Vagina (tissue), 2 donors: Measurements from ENCODE around the gene ADGRV1. TPM values are rescaled to one million over a fixed set of nuclear protein-coding genes. Genes with fewer than 3 reads are reported as not detected.

Experiments used
- DNase-seq, 2 donors: peaks; one replicate each; pipeline ENCODE4 v3.0.0-alpha.2; 2017; ENCODE audit errors: extremely low spot score in 2 of 2
- H3K27ac ChIP-seq: fragments of 200-600 bp; sonication (generic); one replicate; pipeline ENCODE4 v1.5.1; 2019
- H3K27me3 ChIP-seq: fragments of 200-600 bp; sonication (generic); one replicate; pipeline ENCODE4 v1.5.1; 2019
- H3K36me3 ChIP-seq, 2 donors: fragments of 200-600 bp; sonication (generic); one replicate each; pipeline ENCODE4 v1.5.1; 2017 to 2019
- H3K4me1 ChIP-seq: fragments of 200-600 bp; sonication (generic); one replicate; pipeline ENCODE4 v1.5.1; 2019
- H3K4me3 ChIP-seq, 2 donors: fragments of 200-600 bp; sonication (generic); 1 replicate in 1 of 2; 2 replicates in 1 of 2; pipeline ENCODE4 v1.5.1; 2016 to 2019
- H3K9me3 ChIP-seq: fragments of 200-600 bp; sonication (generic); one replicate; pipeline ENCODE4 v1.5.1; 2019
- CTCF ChIP-seq, 3 experiments: fragments of 450-650 bp in 2 of 3; fragments of 200-600 bp in 1 of 3; sonication (generic) in 1 of 3; IDR thresholded peaks; one replicate each; pipeline ENCODE4 v1.5.1; 2017 to 2019; ENCODE audit warnings: antibody characterized with exemption in 3 of 3, mild to moderate bottlenecking in 2 of 3, moderate library complexity in 2 of 3
- POLR2A ChIP-seq, 2 donors: fragments of 450-650 bp; IDR thresholded peaks; one replicate each; pipeline ENCODE4 v1.6.1; 2017; ENCODE audit warnings: antibody characterized with exemption in 2 of 2, mild to moderate bottlenecking in 2 of 2, moderate library complexity in 2 of 2
- POLR2AphosphoS5 ChIP-seq, 2 donors: sonication (generic); formaldehyde crosslinking; IDR thresholded peaks; one replicate each; pipeline ENCODE4 v1.9.0; 2017; ENCODE audit warnings: antibody characterized with exemption in 2 of 2, mild to moderate bottlenecking in 2 of 2, low read depth in 1 of 2; ENCODE audit not compliant: insufficient read depth in 1 of 2
- intact Hi-C: fragments of 100-400 bp; cut with DNase I; formaldehyde crosslinking; loops from one replicate; pipeline ENCODE4 v1.15.1; 2023
- total RNA-seq: library from RNA; depleted of rRNA; stranded (reverse); fragments of >200 nt; gene quantifications from one replicate; pipeline ENCODE4 v1.2.3, GENCODE V29; 2016

The ADGRV1 gene
- total RNA-seq, 1 donor from 2014 or later, result 10.6 TPM

DNA sequence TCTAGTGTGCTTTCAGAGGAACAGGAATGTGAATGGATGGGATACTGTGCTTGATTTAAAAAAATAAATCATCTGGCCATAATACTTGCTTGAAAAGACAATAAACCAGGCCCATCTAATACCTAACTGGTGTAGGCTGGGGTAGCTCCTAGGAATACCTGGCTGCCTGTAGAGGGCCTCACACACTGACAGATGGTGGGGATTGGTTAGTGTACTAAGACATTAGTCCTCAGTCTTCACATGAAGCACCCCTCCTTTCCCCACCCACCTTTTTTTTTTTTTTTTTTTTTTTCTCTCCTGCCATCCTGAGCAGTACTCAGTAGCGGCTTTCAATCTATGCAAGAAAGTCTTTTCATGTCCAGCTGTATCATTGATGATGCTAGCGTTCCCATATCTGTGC is 130.5 kb downstream of the ADGRV1 start:
- intact Hi-C loops, result no loop called here
- TF ChIP-seq POLR2AphosphoS5 (IDR thresholded peaks at IDR 0.05; ENCODE audit: insufficient read depth in 1 of 2, low read depth in 1 of 2) (no peak), POLR2A (IDR thresholded peaks at IDR 0.05) (no peak), CTCF (IDR thresholded peaks at IDR 0.05) (no peak)
- Histone ChIP-seq H3K9me3 (no peaks in the 10 kb centered on the region), H3K4me3 (no peak overlapping the region), H3K4me1 (no peaks in the 10 kb centered on the region), H3K36me3 (no peaks in the 10 kb centered on the region), H3K27me3 (no peaks in the 10 kb centered on the region), H3K27ac (no peak overlapping the region)
- DNase-seq, result no peak

DNA sequence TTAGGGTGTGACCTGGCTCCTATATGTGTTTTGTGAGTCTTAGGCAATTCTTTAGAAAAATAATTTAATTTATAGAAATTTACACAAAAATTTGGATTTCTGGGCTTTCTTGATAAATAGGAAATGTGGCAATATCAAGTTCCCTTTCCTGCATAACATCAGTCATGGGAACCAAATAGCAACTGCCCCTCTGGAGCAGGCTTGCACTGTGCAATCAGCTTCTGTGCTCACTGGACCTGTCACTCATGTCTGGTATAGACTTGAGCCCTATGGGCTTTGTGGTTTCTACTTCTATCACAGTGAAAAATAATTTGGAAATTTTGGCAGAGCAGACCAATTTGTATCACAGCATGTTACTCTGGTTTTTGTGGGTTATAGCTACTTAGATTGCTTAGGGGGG is 131.7 kb downstream of the ADGRV1 start:
- TF ChIP-seq POLR2A (IDR thresholded peaks at IDR 0.05), result no peak
- intact Hi-C loops, result no loop called here
- no peak overlapping the region for H3K27ac ChIP-seq
- no peaks in the 10 kb centered on the region for H3K4me1 ChIP-seq
- no peak overlapping the region for H3K4me3 ChIP-seq
- H3K36me3 ChIP-seq, result no peaks in the 10 kb centered on the region
- DNase-seq, result no peak
- no peaks in the 10 kb centered on the region for H3K27me3 ChIP-seq
- no peaks in the 10 kb centered on the region for H3K9me3 ChIP-seq

- no peaks in the 10 kb centered on the region for H3K27me3 ChIP-seq
- H3K27ac ChIP-seq, result no peak overlapping the region
- no peak overlapping the region for H3K4me3 ChIP-seq
- no peaks in the 10 kb centered on the region for H3K4me1 ChIP-seq
- no peak for TF ChIP-seq POLR2A (IDR thresholded peaks at IDR 0.05)
- H3K36me3 ChIP-seq, result no peaks in the 10 kb centered on the region
- no peak for DNase-seq
- no peaks in the 10 kb centered on the region for H3K9me3 ChIP-seq
- intact Hi-C loops, result no loop called here
These were observed 132.9 kb downstream of the ADGRV1 start for GRCh38 chr5:90691533-90691932.

- TF ChIP-seq POLR2AphosphoS5 (IDR thresholded peaks at IDR 0.05; ENCODE audit: insufficient read depth in 1 of 2, low read depth in 1 of 2), result no peak
- no peak for TF ChIP-seq POLR2A (IDR thresholded peaks at IDR 0.05)
- no peak for TF ChIP-seq CTCF (IDR thresholded peaks at IDR 0.05)
- intact Hi-C loops, result no loop called here
- no peak for DNase-seq
- Histone ChIP-seq H3K4me1 (no peaks in the 10 kb centered on the region), H3K36me3 (no peaks in the 10 kb centered on the region), H3K27ac (no peak overlapping the region), H3K27me3 (no peaks in the 10 kb centered on the region), H3K4me3 (no peak overlapping the region), H3K9me3 (no peaks in the 10 kb centered on the region)
These were observed 137.6 kb downstream of the ADGRV1 start for GRCh38 chr5:90696153-90696552.

GRCh38 chr5:90700299-90700698 is 141.7 kb downstream of the ADGRV1 start:
- H3K9me3 ChIP-seq, result no peaks in the 10 kb centered on the region
- no peak overlapping the region for H3K4me3 ChIP-seq
- DNase-seq, result no peak
- no peak overlapping the region for H3K27ac ChIP-seq
- intact Hi-C loops, result no loop called here
- no peaks in the 10 kb centered on the region for H3K27me3 ChIP-seq
- TF ChIP-seq POLR2AphosphoS5 (IDR thresholded peaks at IDR 0.05; ENCODE audit: insufficient read depth in 1 of 2, low read depth in 1 of 2), result no peak
- TF ChIP-seq POLR2A (IDR thresholded peaks at IDR 0.05), result no peak
- no peak for TF ChIP-seq CTCF (IDR thresholded peaks at IDR 0.05)
- H3K36me3 ChIP-seq, result no peaks in the 10 kb centered on the region
- H3K4me1 ChIP-seq, result no peaks in the 10 kb centered on the region

GRCh38 chr5:90703932-90704331 is 145.3 kb downstream of the ADGRV1 start:
- DNase-seq, result no peak
- Histone ChIP-seq H3K4me1 (no peaks in the 10 kb centered on the region), H3K27ac (no peak overlapping the region), H3K36me3 (no peaks in the 10 kb centered on the region), H3K4me3 (no peak overlapping the region), H3K27me3 (no peaks in the 10 kb centered on the region), H3K9me3 (no peaks in the 10 kb centered on the region)
- TF ChIP-seq CTCF (IDR thresholded peaks at IDR 0.05) (no peak), POLR2A (IDR thresholded peaks at IDR 0.05) (no peak), POLR2AphosphoS5 (IDR thresholded peaks at IDR 0.05; ENCODE audit: insufficient read depth in 1 of 2, low read depth in 1 of 2) (no peak)
- intact Hi-C loops, result no loop called here
